Measurements from ENCODE around the gene BAHD1.
A peak's percentile ranks its signal among the peaks of the same experiment; 100 is the strongest.

- TF ChIP-seq CTCF (IDR thresholded peaks at IDR 0.05) (no peak), POLR2A (IDR thresholded peaks at IDR 0.05) (no peak), POLR2AphosphoS5 (IDR thresholded peaks at IDR 0.05) (peak in 2 of 3 donors; percentile 19 to 46)
Measured at GRCh38 chr15:40451527-40452158, 10.9 kb downstream of the BAHD1 start.

Measured in transverse colon (tissue), 4 donors.